OCI-LY7 (cell line): ENCODE results near the gene FNDC10. TPM values are rescaled to one million over a fixed set of nuclear protein-coding genes. Genes with fewer than 3 reads are reported as not detected.

Experiments
- BruUV-seq: library from RNA; stranded (reverse); fragments of 400-500 nt; replicated peaks from 2 replicates; lab custom pipeline; 2021; lab: Mats Ljungman, UMichigan
- CTCF ChIA-PET: fragments of 300-600 bp; sonication (Branson Sonifier 250); formaldehyde crosslinking; loops from one replicate; lab custom pipeline; 2022; ENCODE audit warnings: antibody characterized with exemption; ENCODE audit not compliant: unreplicated experiment; lab: Charles Lee
- POLR2A ChIA-PET: fragments of 300-600 bp; sonication (Branson Sonifier 250); formaldehyde crosslinking; loops from one replicate; lab custom pipeline; 2022; ENCODE audit warnings: antibody characterized with exemption; lab: Charles Lee
- DNase-seq: peaks from one replicate; pipeline ENCODE4 v3.0.0-alpha.2; 2015; ENCODE audit warnings: low spot score
- H2AFZ ChIP-seq: fragments of 200-600 bp; sonication (generic), shearing (Covaris generic); 2 replicates; pipeline ENCODE4 v1.6.1; 2014; ENCODE audit warnings: mild to moderate bottlenecking, antibody characterized with exemption, low read length, moderate library complexity
- H3K27ac ChIP-seq: fragments of 200-600 bp; sonication (generic); 2 replicates; pipeline ENCODE4 v1.5.1; 2014; ENCODE audit warnings: mixed run types, low read depth, mild to moderate bottlenecking, moderate library complexity, low read length, inconsistent platforms; ENCODE audit not compliant: poor library complexity, severe bottlenecking
- H3K36me3 ChIP-seq: fragments of 200-600 bp; sonication (generic); 2 replicates; pipeline ENCODE4 v1.6.1; 2014; ENCODE audit warnings: mild to moderate bottlenecking, antibody characterized with exemption, low read length, moderate library complexity, mixed read lengths; ENCODE audit not compliant: insufficient read depth
- H3K4me1 ChIP-seq: fragments of 200-600 bp; sonication (generic); 2 replicates; pipeline ENCODE4 v1.5.1; 2014; ENCODE audit warnings: mild to moderate bottlenecking, low read length; ENCODE audit not compliant: insufficient read depth, poor library complexity, severe bottlenecking
- H3K4me2 ChIP-seq: fragments of 200-600 bp; sonication (generic); 2 replicates; pipeline ENCODE4 v1.6.1; 2014; ENCODE audit warnings: mild to moderate bottlenecking, low read length
- H3K4me3 ChIP-seq: fragments of 200-600 bp; sonication (generic); 2 replicates; pipeline ENCODE4 v1.5.1; 2014; ENCODE audit warnings: mild to moderate bottlenecking, low read depth, low read length; ENCODE audit not compliant: poor library complexity, severe bottlenecking
- H3K79me2 ChIP-seq: fragments of 200-600 bp; sonication (generic); 2 replicates; pipeline ENCODE4 v1.6.1; 2016; ENCODE audit warnings: low read depth, mild to moderate bottlenecking, low read length, moderate library complexity, mixed read lengths; ENCODE audit not compliant: insufficient read depth
- H3K9me2 ChIP-seq: fragments of 200-600 bp; sonication (generic); 2 replicates; pipeline ENCODE4 v1.6.1; 2016; ENCODE audit warnings: mild to moderate bottlenecking, low read length, mixed read lengths; ENCODE audit not compliant: insufficient read depth
- H3K9me3 ChIP-seq: fragments of 200-600 bp; sonication (generic); 2 replicates; pipeline ENCODE4 v1.6.1; 2014; ENCODE audit warnings: mild to moderate bottlenecking, mixed run types, low read length, mixed read lengths
- H4K20me1 ChIP-seq: fragments of 200-600 bp; sonication (generic); 2 replicates; pipeline ENCODE4 v1.6.1; 2014; ENCODE audit warnings: mild to moderate bottlenecking, antibody characterized with exemption, low read length, moderate library complexity, mixed read lengths; ENCODE audit not compliant: insufficient read depth
- CTCF ChIP-seq: fragments of 200-600 bp; sonication (generic); conservative IDR thresholded peaks from 2 replicates; pipeline ENCODE4 v1.5.1; 2014; ENCODE audit warnings: mild to moderate bottlenecking, antibody characterized with exemption, low read length, moderate library complexity, mixed read lengths
- EZH2phosphoT487 ChIP-seq: fragments of 200-600 bp; sonication (generic); IDR thresholded peaks from 2 replicates; pipeline ENCODE4 v1.6.1; 2018; ENCODE audit warnings: low read depth, borderline replicate concordance, mild to moderate bottlenecking, mixed run types, antibody characterized with exemption, low read length, moderate library complexity, mixed read lengths
- intact Hi-C: fragments of 100-400 bp; cut with micrococcal nuclease; formaldehyde crosslinking; loops from one replicate; pipeline ENCODE4 v1.10.0; 2022; ENCODE audit not compliant: unreplicated experiment
- total RNA-seq, 2 experiments: library from RNA; depleted of rRNA in 1 of 2; stranded (reverse); fragments of >200 nt in 1 of 2; shearing (Covaris generic) in 1 of 2; gene quantifications; 2 replicates each; pipeline ENCODE4 v1.2.3, GENCODE V29; 2014 to 2022

FNDC10 gene
- total RNA-seq, 2 experiments from 2014 or later = 1.3 to 2.7 TPM

- no peaks in the 10 kb centered on the region for H3K9me3 ChIP-seq
- no TSS peak for BruUV-seq
- H3K4me1 ChIP-seq = peaks cover 2% of the 10 kb centered on the region
- no peaks in the 10 kb centered on the region for H3K36me3 ChIP-seq
- no peak for DNase-seq
- H3K9me2 ChIP-seq = no peaks in the 10 kb centered on the region
- POLR2A ChIA-PET = interaction anchor here (0.8 kb wide), 1 partner anchor 10 kb away, joined by 3 read pairs; no protein-coding TSS in a partner anchor
- H3K27ac ChIP-seq = no peak overlapping the region
- no peak overlapping the region for H3K4me2 ChIP-seq
- no peak overlapping the region for H2AFZ ChIP-seq
- H3K79me2 ChIP-seq = peaks cover 9% of the 10 kb centered on the region
- no peak overlapping the region for H3K4me3 ChIP-seq
- no peaks in the 10 kb centered on the region for H4K20me1 ChIP-seq
- CTCF ChIA-PET = interaction anchor here (1.0 kb wide), 1 partner anchor 50 kb away, joined by 3 read pairs; no protein-coding TSS in a partner anchor
- intact Hi-C loops = no loop called here
- no peak for TF ChIP-seq EZH2phosphoT487
- no peak for TF ChIP-seq CTCF
These were observed 21.5 kb downstream of the FNDC10 start for GRCh38 chr1:1578371-1578940.

- ChIA-PET CTCF (no interaction called here), POLR2A (interaction anchor here (0.8 to 1.1 kb wide), 2 partner anchors 11 to 13 kb away, joined by 3 read pairs; no protein-coding TSS in a partner anchor)
- TF ChIP-seq EZH2phosphoT487 = no peak
- no peak for TF ChIP-seq CTCF
- no peak overlapping the region for H3K27ac ChIP-seq
- H3K4me3 ChIP-seq = no peak overlapping the region
- intact Hi-C loops = no loop called here
- DNase-seq = no peak
- peaks cover 19% of the 10 kb centered on the region for H3K79me2 ChIP-seq
- H3K9me3 ChIP-seq = no peaks in the 10 kb centered on the region
- no peaks in the 10 kb centered on the region for H3K9me2 ChIP-seq
- no TSS peak for BruUV-seq
- H4K20me1 ChIP-seq = no peaks in the 10 kb centered on the region
- no peak overlapping the region for H3K4me2 ChIP-seq
- H2AFZ ChIP-seq = no peak overlapping the region
- peaks cover 7% of the 10 kb centered on the region for H3K36me3 ChIP-seq
- H3K4me1 ChIP-seq = peaks cover 7% of the 10 kb centered on the region
These were observed 22.4 kb downstream of the FNDC10 start for GRCh38 chr1:1577367-1578011.
